GM18858 (cell line): Measurements from ENCODE around the gene FDXR.

Experiments
- ATAC-seq: cut with Tn5 transposase; IDR thresholded peaks from one replicate; pipeline ENCODE4 v1.9.1; 2021; ENCODE audit not compliant: unreplicated experiment

FDXR gene

DNA sequence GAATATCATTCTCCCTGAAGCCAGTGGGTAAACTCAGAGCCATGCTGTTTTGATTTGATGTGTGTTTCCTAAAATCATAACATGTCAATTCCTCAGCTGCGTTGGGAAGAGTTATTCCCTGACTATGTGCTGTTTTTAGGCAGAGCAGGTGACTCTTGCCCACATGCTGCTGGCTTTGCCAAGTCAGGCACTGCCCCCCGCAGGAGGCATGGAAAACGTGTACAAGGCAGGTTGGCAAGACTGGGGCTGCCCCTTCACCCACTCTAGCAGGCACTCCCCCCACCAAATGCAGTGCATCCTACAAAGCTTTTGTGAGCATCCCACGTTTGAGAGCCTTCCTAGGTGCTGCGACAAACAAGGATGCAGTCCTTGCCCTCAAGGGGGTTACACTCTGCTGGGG, 58.3 kb downstream of the FDXR start:
- no peak for ATAC-seq
